SK-N-SH (cell line): Measurements from ENCODE around the gene PRICKLE2. TPM values are rescaled to one million over a fixed set of nuclear protein-coding genes. Genes with fewer than 3 reads are reported as not detected.

Experiments
- CTCF ChIA-PET: fragments of 300-600, 350-600 bp; formaldehyde crosslinking; extraction: SDS; loops from one replicate; lab custom pipeline; 2021; lab: Yijun Ruan, JAX
- POLR2A ChIA-PET: fragments of 350-600 bp; sonication (Branson Sonifier 250); formaldehyde crosslinking; extraction: SDS; loops from one replicate; lab custom pipeline; 2020; ENCODE audit warnings: antibody characterized with exemption, inconsistent platforms; lab: Yijun Ruan, JAX
- DNase-seq: peaks from one replicate; pipeline ENCODE4 v3.0.0; 2012
- H2AFZ ChIP-seq: fragments of 200-600 bp; sonication (generic); 2 replicates; pipeline ENCODE4 v1.8.1; 2016; ENCODE audit warnings: antibody characterized with exemption, mild to moderate bottlenecking, low read depth
- H3F3A ChIP-seq: fragments of 200-600 bp; sonication (generic); replicated peaks from 2 replicates; pipeline ENCODE3; 2016; ENCODE audit warnings: antibody characterized with exemption, mild to moderate bottlenecking; ENCODE audit not compliant: insufficient read depth
- H3K27ac ChIP-seq, 2 experiments: fragments of 200-500 bp in 1 of 2; fragments of 200-600 bp in 1 of 2; sonication (Bioruptor generic) in 1 of 2; sonication (generic), shearing (Covaris generic) in 1 of 2; 2 replicates each; pipeline versions ENCODE4 v1.5.1 to v1.6.1; 2014 to 2016; ENCODE audit warnings: low read depth in 2 of 2, inconsistent platforms in 1 of 2, low read length in 1 of 2, mild to moderate bottlenecking in 1 of 2, mixed read lengths in 1 of 2
- H3K27me3 ChIP-seq: fragments of 200-600 bp; sonication (generic), shearing (Covaris generic); 2 replicates; pipeline ENCODE4 v1.6.1; 2016; ENCODE audit warnings: mixed run types; ENCODE audit not compliant: insufficient read depth
- H3K36me3 ChIP-seq, 2 experiments: fragments of 200-500 bp in 1 of 2; fragments of 200-600 bp in 1 of 2; sonication (Bioruptor generic) in 1 of 2; sonication (generic) in 1 of 2; replicated peaks in 1 of 2; 2 replicates each; pipeline versions ENCODE3 to v1.5.1; 2014 to 2016; ENCODE audit warnings: low read length in 1 of 2, mild to moderate bottlenecking in 1 of 2; ENCODE audit not compliant: insufficient read depth in 2 of 2, control insufficient read depth in 1 of 2
- H3K4me1 ChIP-seq, 2 experiments: fragments of 200-500 bp in 1 of 2; fragments of 200-600 bp in 1 of 2; sonication (Bioruptor generic) in 1 of 2; sonication (generic), shearing (Covaris generic) in 1 of 2; 2 replicates each; pipeline versions ENCODE4 v1.5.1 to v1.6.1; 2014 to 2016; ENCODE audit warnings: low read depth in 1 of 2, low read length in 1 of 2, mixed run types in 1 of 2; ENCODE audit not compliant: insufficient read depth in 2 of 2, control insufficient read depth in 1 of 2
- H3K4me2 ChIP-seq: fragments of 200-600 bp; sonication (generic), shearing (Covaris generic); 2 replicates; pipeline ENCODE4 v1.6.1; 2017; ENCODE audit warnings: mixed run types
- H3K4me3 ChIP-seq, 2 experiments: fragments of 200-500 bp in 1 of 2; fragments of 200-600 bp in 1 of 2; sonication (Bioruptor generic) in 1 of 2; sonication (generic), shearing (Covaris generic) in 1 of 2; 2 replicates each; pipeline versions ENCODE4 v1.5.1 to v1.8.1; 2014 to 2016; ENCODE audit warnings: low read depth in 2 of 2, inconsistent platforms in 1 of 2, low read length in 1 of 2, mild to moderate bottlenecking in 1 of 2, mixed read lengths in 1 of 2, moderate library complexity in 1 of 2
- H3K79me2 ChIP-seq: fragments of 200-600 bp; sonication (generic); 2 replicates; pipeline ENCODE4 v1.8.1; 2017; ENCODE audit warnings: mild to moderate bottlenecking; ENCODE audit not compliant: insufficient read depth
- H3K9ac ChIP-seq: fragments of 200-600 bp; sonication (generic); 2 replicates; pipeline ENCODE4 v1.6.1; 2017; ENCODE audit warnings: mixed run types
- H3K9me2 ChIP-seq: fragments of 200-600 bp; sonication (generic); 2 replicates; pipeline ENCODE4 v1.6.1; 2017; ENCODE audit warnings: mixed run types
- H3K9me3 ChIP-seq: fragments of 200-600 bp; sonication (generic); 2 replicates; pipeline ENCODE4 v1.6.1; 2017; ENCODE audit warnings: mixed run types, mild to moderate bottlenecking, moderate library complexity
- H4K20me1 ChIP-seq: fragments of 200-600 bp; sonication (generic); 2 replicates; pipeline ENCODE4 v1.6.1; 2017; ENCODE audit warnings: mild to moderate bottlenecking, mixed run types; ENCODE audit not compliant: insufficient read depth
- CHD2 ChIP-seq: fragments of 150-350 bp; IDR thresholded peaks from 2 replicates; pipeline ENCODE4 v1.6.1; 2018; ENCODE audit warnings: low read length; ENCODE audit not compliant: partially characterized antibody
- ELF1 ChIP-seq: IDR thresholded peaks from 2 replicates; pipeline ENCODE4 v1.4.0; 2012
- EP300 ChIP-seq, 2 experiments: IDR thresholded peaks; 2 replicates each; pipeline versions ENCODE4 v1.4.0 to v1.6.1; 2012; ENCODE audit warnings: borderline replicate concordance in 1 of 2, low read depth in 1 of 2, low read length in 1 of 2
- EZH2phosphoT487 ChIP-seq: fragments of 200-600 bp; sonication (generic); IDR thresholded peaks from 2 replicates; pipeline ENCODE4 v1.6.1; 2017; ENCODE audit warnings: low read depth, mixed run types, mild to moderate bottlenecking, antibody characterized with exemption, moderate library complexity, borderline replicate concordance
- FOXJ3 ChIP-seq: sonication (generic); formaldehyde crosslinking; IDR thresholded peaks from 2 replicates; pipeline ENCODE4 v1.5.1; 2020; ENCODE audit warnings: mild to moderate bottlenecking, missing genetic modification reagents
- GABPA ChIP-seq: IDR thresholded peaks from 2 replicates; pipeline ENCODE4 v1.4.0; 2012; ENCODE audit warnings: low read depth, mild to moderate bottlenecking
- GATA2 ChIP-seq: sonication (generic); formaldehyde crosslinking; IDR thresholded peaks from 2 replicates; pipeline ENCODE4 v1.5.0; 2020; ENCODE audit warnings: mild to moderate bottlenecking, missing genetic modification reagents
- IRF3 ChIP-seq: fragments of 150-350 bp; IDR thresholded peaks from 2 replicates; pipeline ENCODE4 v1.6.1; 2016; ENCODE audit warnings: mild to moderate bottlenecking, low read depth, low read length
- JUND ChIP-seq: IDR thresholded peaks from 2 replicates; pipeline ENCODE4 v1.4.0; 2012
- MEF2A ChIP-seq: IDR thresholded peaks from 2 replicates; pipeline ENCODE4 v1.4.0; 2012; ENCODE audit warnings: low read depth, borderline replicate concordance
- MXI1 ChIP-seq: IDR thresholded peaks from 2 replicates; pipeline ENCODE4 v1.6.1; 2012; ENCODE audit warnings: mild to moderate bottlenecking, low read depth, low read length, improper control_type of control experiment
- NFIC ChIP-seq: IDR thresholded peaks from 2 replicates; pipeline ENCODE4 v1.4.0; 2012; ENCODE audit warnings: borderline replicate concordance
- REST ChIP-seq: IDR thresholded peaks from 2 replicates; pipeline ENCODE4 v1.6.1; 2012; ENCODE audit warnings: mild to moderate bottlenecking, low read depth, low read length, moderate library complexity
- RXRA ChIP-seq: IDR thresholded peaks from 2 replicates; pipeline ENCODE4 v1.4.0; 2012; ENCODE audit warnings: low read depth, mild to moderate bottlenecking, borderline replicate concordance
- SIN3A ChIP-seq: IDR thresholded peaks from 2 replicates; pipeline ENCODE4 v1.6.1; 2012; ENCODE audit warnings: low read depth, mild to moderate bottlenecking, low read length, moderate library complexity, borderline replicate concordance
- SMC3 ChIP-seq: IDR thresholded peaks from 2 replicates; pipeline ENCODE4 v1.6.1; 2012; ENCODE audit warnings: low read depth, low read length, improper control_type of control experiment
- USF1 ChIP-seq: IDR thresholded peaks from 2 replicates; pipeline ENCODE4 v1.4.0; 2012; ENCODE audit warnings: low read depth, borderline replicate concordance
- YY1 ChIP-seq: IDR thresholded peaks from 2 replicates; pipeline ENCODE4 v1.4.0; 2012; ENCODE audit warnings: low read depth, mild to moderate bottlenecking
- ZBTB33 ChIP-seq: IDR thresholded peaks from 2 replicates; pipeline ENCODE4 v1.4.0; 2012; ENCODE audit warnings: low read depth, borderline replicate concordance
- WGBS: methylation state at CpG from one replicate; pipeline ENCODE4 v1.1.6; 2017; ENCODE audit warnings: low lambda C conversion rate; 5-methylcytosine and 5-hydroxymethylcytosine counted together
- polyA plus RNA-seq, 3 experiments: library from polyadenylated mRNA; depleted of rRNA; stranded (reverse); fragments of >200 nt; gene quantifications; 2 replicates each; pipeline ENCODE4 v1.2.3, GENCODE V29; 2012
- TF ChIP-seq, protein P1 (sequence below): IDR thresholded peaks from 2 replicates; pipeline ENCODE4 v1.4.0; 2012; ENCODE audit warnings: low read depth

Gene PRICKLE2
- polyA plus RNA-seq, 1 of the 3 experiments (the other 2 are of a cell fraction) = 0.67 TPM

GRCh38 chr3:64272271-64272670 lies 47.0 kb upstream of the PRICKLE2 start:
- DNase-seq = no peak
- no peak for TF ChIP-seq USF1
- no peak for TF ChIP-seq EP300 (IDR thresholded peaks at IDR 0.05; ENCODE audit: borderline replicate concordance in 1 of 2, low read depth in 1 of 2, low read length in 1 of 2)
- no peak for TF ChIP-seq YY1
- no peak for TF ChIP-seq MXI1
- no peak for TF ChIP-seq FOXJ3
- TF ChIP-seq, protein P1, sequence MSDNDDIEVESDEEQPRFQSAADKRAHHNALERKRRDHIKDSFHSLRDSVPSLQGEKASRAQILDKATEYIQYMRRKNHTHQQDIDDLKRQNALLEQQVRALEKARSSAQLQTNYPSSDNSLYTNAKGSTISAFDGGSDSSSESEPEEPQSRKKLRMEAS = no peak
- TF ChIP-seq NFIC = no peak
- no peak for TF ChIP-seq JUND
- Histone ChIP-seq H3K27ac (no peak overlapping the region), H3K9me3 (no peaks in the 10 kb centered on the region), H3K4me3 (no peak overlapping the region), H3K36me3 (no peaks in the 10 kb centered on the region), H3K4me1 (no peaks in the 10 kb centered on the region; a peak in 1 of 4 replicates), H3K9ac (no peak overlapping the region), H3K4me2 (no peak overlapping the region), H2AFZ (no peak overlapping the region), H3K27me3 (no peaks in the 10 kb centered on the region), H3F3A (peaks cover 1% of the 10 kb centered on the region), H4K20me1 (no peaks in the 10 kb centered on the region), H3K9me2 (no peaks in the 10 kb centered on the region), H3K79me2 (no peaks in the 10 kb centered on the region)
- WGBS = 85% methylated on average over 2 of the region's 2 CpGs
- ChIA-PET POLR2A (no interaction called here), CTCF (interaction anchor here (1.4 kb wide), 1 partner anchor 13 kb away, joined by 4 read pairs; no protein-coding TSS in a partner anchor)

DNA sequence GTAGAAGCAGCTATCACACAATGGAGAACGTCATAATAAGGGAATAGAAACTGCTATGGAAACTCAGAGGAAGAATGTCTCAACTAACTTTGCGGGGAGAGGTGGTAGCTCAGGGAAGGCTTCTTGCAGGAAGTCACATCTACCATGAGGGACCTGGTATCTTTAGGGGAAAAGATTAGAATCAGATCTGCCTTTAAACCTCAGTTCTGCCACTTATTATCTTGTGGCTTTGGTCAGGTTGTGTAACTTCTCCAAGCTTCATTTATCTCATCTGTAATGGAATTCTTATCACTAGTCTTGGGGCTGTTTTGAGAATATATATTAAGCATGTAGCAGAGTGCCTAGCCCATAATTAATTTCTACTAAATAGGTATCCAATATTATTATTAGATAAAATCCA lies 46.4 kb upstream of the PRICKLE2 start:
- POLR2A ChIA-PET = no interaction called here
- Histone ChIP-seq H3K4me1 (peaks cover 2 to 6% of the 10 kb centered on the region in 2 experiments; a peak in 3 of 4 replicates), H4K20me1 (no peaks in the 10 kb centered on the region), H3K27ac (no peak overlapping the region), H3K27me3 (no peaks in the 10 kb centered on the region), H3F3A (peaks cover 8% of the 10 kb centered on the region), H3K9me3 (no peaks in the 10 kb centered on the region), H2AFZ (no peak overlapping the region), H3K9me2 (no peaks in the 10 kb centered on the region), H3K4me3 (no peak overlapping the region), H3K4me2 (no peak overlapping the region), H3K36me3 (no peaks in the 10 kb centered on the region), H3K79me2 (no peaks in the 10 kb centered on the region), H3K9ac (no peak overlapping the region)
- CTCF ChIA-PET = interaction anchor here (1.4 kb wide), 1 partner anchor 14 kb away, joined by 4 read pairs; no protein-coding TSS in a partner anchor
- WGBS = 94% methylated on average over 2 of the region's 2 CpGs
- no peak for DNase-seq
- no peak for TF ChIP-seq REST
- TF ChIP-seq ZBTB33 = no peak
- no peak for TF ChIP-seq SMC3
- no peak for TF ChIP-seq IRF3
- TF ChIP-seq, protein P1 = no peak
- no peak for TF ChIP-seq CHD2
- TF ChIP-seq JUND = no peak
- no peak for TF ChIP-seq RXRA
- no peak for TF ChIP-seq MEF2A
- TF ChIP-seq NFIC = no peak
- no peak for TF ChIP-seq GABPA
- TF ChIP-seq EZH2phosphoT487 = no peak
- TF ChIP-seq ELF1 = no peak
- TF ChIP-seq SIN3A = no peak
- TF ChIP-seq GATA2 (CRISPR knock-in tag) = no peak
- no peak for TF ChIP-seq EP300 (IDR thresholded peaks at IDR 0.05; ENCODE audit: borderline replicate concordance in 1 of 2, low read depth in 1 of 2, low read length in 1 of 2)
